ENCODE measurements around the gene YDJC. TPM values are rescaled to one million over a fixed set of nuclear protein-coding genes. Genes with fewer than 3 reads are reported as not detected.
A peak's percentile ranks its signal among the peaks of the same experiment; 100 is the strongest.

YDJC gene
- total RNA-seq, 3 donors from 2014 or later (not counting 1 experiment from before 2014, with no cell fraction given) = 20.5 to 24.4 (median 21.6) TPM

- no peak overlapping the region for H3K27ac ChIP-seq (ENCODE audit: low read length)
- no peak for TF ChIP-seq CTCF (IDR thresholded peaks at IDR 0.05)
- no peaks in the 10 kb centered on the region for H3K9me3 ChIP-seq (ENCODE audit: control insufficient read depth, insufficient read depth, low read length)
- no peaks in the 10 kb centered on the region for H3K27me3 ChIP-seq (ENCODE audit: control insufficient read depth, insufficient read depth, low read length)
- Mint-ChIP-seq H3K9me3 (no peaks in the 10 kb centered on the region), H3K36me3 (no peaks in the 10 kb centered on the region), H3K27ac (peak overlapping the region in 1 of 2 donors; percentile 62), H3K4me3 (no peak overlapping the region), H3K4me1 (peaks cover 31 to 42% of the 10 kb centered on the region in 2 donors), H3K27me3 (ENCODE audit: low read depth in 2 of 2) (no peaks in the 10 kb centered on the region)
- DNase-seq = no peak
- no peak for ATAC-seq
- H3K4me3 ChIP-seq (ENCODE audit: low read length) = no peak overlapping the region
- H3K4me1 ChIP-seq (ENCODE audit: control insufficient read depth, insufficient read depth, low read length) = peaks cover 11% of the 10 kb centered on the region
- peaks cover 28% of the 10 kb centered on the region for H3K36me3 ChIP-seq (ENCODE audit: control insufficient read depth, insufficient read depth, low read length)
- 90% methylated on average over 4 of the region's 4 CpGs for WGBS (ENCODE audit: insufficient coverage)
- intact Hi-C loops (cut with micrococcal nuclease) = no loop called here
Measured at GRCh38 chr22:21615731-21616130, 14.1 kb downstream of the YDJC start.

GRCh38 chr22:21613553-21614233, 16.1 kb downstream of the YDJC start:
- intact Hi-C loops (cut with micrococcal nuclease) = no loop called here
- Mint-ChIP-seq H3K27me3 (ENCODE audit: low read depth in 2 of 2) (no peaks in the 10 kb centered on the region), H3K9me3 (no peaks in the 10 kb centered on the region), H3K4me3 (no peak overlapping the region), H3K36me3 (no peaks in the 10 kb centered on the region), H3K27ac (no peak overlapping the region), H3K4me1 (peaks cover 33 to 37% of the 10 kb centered on the region in 2 donors)
- H3K4me3 ChIP-seq (ENCODE audit: low read length) = no peak overlapping the region
- no peak for TF ChIP-seq CTCF (IDR thresholded peaks at IDR 0.05)
- ATAC-seq (no peak), DNase-seq (no peak)
- WGBS (ENCODE audit: insufficient coverage) = 76% methylated on average over 3 of the region's 4 CpGs
- H3K36me3 ChIP-seq (ENCODE audit: control insufficient read depth, insufficient read depth, low read length) = peaks cover 24% of the 10 kb centered on the region
- H3K27me3 ChIP-seq (ENCODE audit: control insufficient read depth, insufficient read depth, low read length) = no peaks in the 10 kb centered on the region
- H3K4me1 ChIP-seq (ENCODE audit: control insufficient read depth, insufficient read depth, low read length) = peaks cover 5% of the 10 kb centered on the region
- no peaks in the 10 kb centered on the region for H3K9me3 ChIP-seq (ENCODE audit: control insufficient read depth, insufficient read depth, low read length)
- no peak overlapping the region for H3K27ac ChIP-seq (ENCODE audit: low read length)

DNA sequence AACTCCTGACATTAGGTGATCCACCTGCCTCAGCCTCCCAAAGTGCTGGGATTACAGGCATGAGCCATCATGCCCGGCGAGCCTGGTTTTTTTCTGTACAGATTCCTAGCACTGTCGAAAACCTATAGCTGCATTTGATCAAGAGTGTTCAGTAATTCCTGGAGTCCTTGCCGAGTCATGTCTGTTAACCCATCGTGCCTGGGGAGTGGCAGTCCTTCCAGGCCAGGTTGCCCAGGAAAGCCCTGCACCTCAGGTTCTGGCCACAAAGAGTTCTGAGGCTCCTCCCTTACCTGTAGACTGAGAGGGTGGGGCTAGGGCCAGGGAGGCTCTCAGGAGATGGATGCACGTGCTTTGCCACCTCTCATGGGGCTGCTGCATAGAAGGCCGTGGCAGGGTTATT, 17.0 kb downstream of the YDJC start:
- Mint-ChIP-seq H3K36me3 (no peaks in the 10 kb centered on the region), H3K27me3 (ENCODE audit: low read depth in 2 of 2) (no peaks in the 10 kb centered on the region), H3K9me3 (no peaks in the 10 kb centered on the region), H3K27ac (no peak overlapping the region), H3K4me3 (no peak overlapping the region), H3K4me1 (peaks cover 35 to 37% of the 10 kb centered on the region in 2 donors)
- ATAC-seq (no peak), DNase-seq (no peak)
- Histone ChIP-seq H3K27me3 (ENCODE audit: control insufficient read depth, insufficient read depth, low read length) (no peaks in the 10 kb centered on the region), H3K27ac (ENCODE audit: low read length) (no peak overlapping the region), H3K4me1 (ENCODE audit: control insufficient read depth, insufficient read depth, low read length) (peaks cover 3% of the 10 kb centered on the region), H3K4me3 (ENCODE audit: low read length) (no peak overlapping the region), H3K9me3 (ENCODE audit: control insufficient read depth, insufficient read depth, low read length) (no peaks in the 10 kb centered on the region), H3K36me3 (ENCODE audit: control insufficient read depth, insufficient read depth, low read length) (peaks cover 24% of the 10 kb centered on the region)
- WGBS (ENCODE audit: insufficient coverage) = 97% methylated on average over 7 of the region's 7 CpGs
- intact Hi-C loops (cut with micrococcal nuclease) = no loop called here
- TF ChIP-seq CTCF (IDR thresholded peaks at IDR 0.05) = no peak

All from natural killer cell (primary cell).